H1 (cell line): ENCODE data around the gene RBM20. TPM values are rescaled to one million over a fixed set of nuclear protein-coding genes. Genes with fewer than 3 reads are reported as not detected.

Experiments used
- CTCF ChIA-PET: fragments of 300-600 bp; sonication (Branson Sonifier 250); formaldehyde crosslinking; loops from one replicate; lab custom pipeline; 2021; ENCODE audit not compliant: partially characterized antibody; lab: Charles Lee
- POLR2A ChIA-PET: fragments of 300-600 bp; sonication (Branson Sonifier 250); formaldehyde crosslinking; loops from one replicate; lab custom pipeline; 2021; ENCODE audit warnings: inconsistent platforms; ENCODE audit not compliant: partially characterized antibody; lab: Charles Lee
- DNase-seq, 2 experiments: peaks; one replicate each; pipeline versions ENCODE4 v3.0.0 to v3.0.0-alpha.2; 2010 to 2022; ENCODE audit warnings: low spot score in 2 of 2, low read depth in 1 of 2, mixed read lengths in 1 of 2
- FAIRE-seq: peaks from 2 replicates; lab custom pipeline; 2011; peaks lifted over from hg19 to GRCh38; lab: Jason Lieb, UNC
- H2AFZ ChIP-seq: 2 replicates; pipeline ENCODE4 v1.8.1; 2012; ENCODE audit warnings: low read length, inconsistent platforms
- H2AK5ac ChIP-seq: 2 replicates; pipeline ENCODE4 v1.6.1; 2013; ENCODE audit warnings: low read depth, low read length
- H2BK120ac ChIP-seq: replicated peaks from 2 replicates; pipeline ENCODE3; 2013; ENCODE audit warnings: low read depth, low read length, inconsistent platforms
- H2BK12ac ChIP-seq: 2 replicates; pipeline ENCODE4 v1.6.1; 2013; ENCODE audit warnings: low read depth, low read length
- H2BK15ac ChIP-seq: 2 replicates; pipeline ENCODE4 v1.6.1; 2013; ENCODE audit warnings: low read length
- H2BK20ac ChIP-seq: 2 replicates; pipeline ENCODE4 v1.6.1; 2013; ENCODE audit warnings: low read length
- H2BK5ac ChIP-seq: 2 replicates; pipeline ENCODE4 v1.6.1; 2013; ENCODE audit warnings: low read depth, low read length
- H3K14ac ChIP-seq: 2 replicates; pipeline ENCODE4 v1.6.1; 2013; ENCODE audit warnings: inconsistent platforms; ENCODE audit not compliant: insufficient read length
- H3K18ac ChIP-seq: 2 replicates; pipeline ENCODE4 v1.6.1; 2013; ENCODE audit warnings: low read length; ENCODE audit errors: extremely low read depth
- H3K23ac ChIP-seq: 2 replicates; pipeline ENCODE4 v1.6.1; 2013; ENCODE audit warnings: inconsistent platforms; ENCODE audit not compliant: insufficient read length
- H3K23me2 ChIP-seq: 2 replicates; pipeline ENCODE4 v1.6.1; 2013; ENCODE audit warnings: low read depth, low read length
- H3K27ac ChIP-seq: 2 replicates; pipeline ENCODE4 v1.6.1; 2011; ENCODE audit warnings: low read depth, low read length, inconsistent platforms
- H3K27me3 ChIP-seq, 4 experiments: replicated peaks in 1 of 4; 1 replicate in 1 of 4; 2 replicates in 3 of 4; pipeline versions ENCODE4 v1.6.1 to v1.8.1; 2011 to 2013; ENCODE audit warnings: low read length in 3 of 4, mild to moderate bottlenecking in 3 of 4, inconsistent platforms in 2 of 4, mixed read lengths in 2 of 4, moderate library complexity in 1 of 4; ENCODE audit not compliant: control insufficient read depth in 3 of 4, insufficient read depth in 3 of 4; ENCODE audit errors: extremely low read depth in 1 of 4
- H3K36me3 ChIP-seq, 4 experiments: 2 replicates each; pipeline versions ENCODE4 v1.6.1 to v1.8.1; 2011 to 2013; ENCODE audit warnings: mild to moderate bottlenecking in 4 of 4, low read length in 3 of 4, moderate library complexity in 2 of 4, control low read depth in 1 of 4, inconsistent platforms in 1 of 4; ENCODE audit not compliant: insufficient read depth in 4 of 4, control insufficient read depth in 2 of 4
- H3K4ac ChIP-seq: replicated peaks from 2 replicates; pipeline ENCODE3; 2013; ENCODE audit warnings: low read length, low read depth, mixed read lengths, inconsistent platforms; ENCODE audit not compliant: insufficient read length
- H3K4me1 ChIP-seq, 4 experiments: replicated peaks in 1 of 4; 1 replicate in 1 of 4; 2 replicates in 3 of 4; pipeline versions ENCODE4 v1.6.1 to v1.8.1; 2011 to 2013; ENCODE audit warnings: low read length in 3 of 4, inconsistent platforms in 2 of 4, mixed read lengths in 1 of 4; ENCODE audit not compliant: insufficient read depth in 4 of 4, control insufficient read depth in 3 of 4
- H3K4me2 ChIP-seq, 2 experiments: 2 replicates each; pipeline versions ENCODE4 v1.6.1 to v1.8.1; 2011 to 2013; ENCODE audit warnings: low read depth in 2 of 2, low read length in 2 of 2, control low read depth in 1 of 2, inconsistent platforms in 1 of 2, mild to moderate bottlenecking in 1 of 2; ENCODE audit not compliant: insufficient read depth in 1 of 2
- H3K4me3 ChIP-seq, 4 experiments: fragments of 200-600, 300-600 bp in 1 of 4; sonication (generic), shearing (Covaris generic), sonication (Bioruptor Twin) in 1 of 4; 2 replicates each; pipeline versions ENCODE4 v1.5.1 to v1.8.1; 2011 to 2016; ENCODE audit warnings: low read length in 4 of 4, low read depth in 3 of 4, control low read depth in 2 of 4, inconsistent platforms in 2 of 4, mild to moderate bottlenecking in 2 of 4, mixed read lengths in 1 of 4, moderate library complexity in 1 of 4; ENCODE audit not compliant: insufficient read depth in 2 of 4; ENCODE audit errors: extremely low read depth in 1 of 4
- H3K56ac ChIP-seq: replicated peaks from 2 replicates; pipeline ENCODE3; 2013; ENCODE audit warnings: low read depth, mild to moderate bottlenecking, mixed read lengths, low read length, inconsistent platforms; ENCODE audit not compliant: insufficient read length
- H3K79me1 ChIP-seq: 2 replicates; pipeline ENCODE4 v1.6.1; 2013; ENCODE audit warnings: low read depth, low read length, control low read depth
- H3K79me2 ChIP-seq, 2 experiments: 2 replicates each; pipeline versions ENCODE4 v1.6.1 to v1.8.1; 2012 to 2013; ENCODE audit warnings: low read length in 2 of 2, mild to moderate bottlenecking in 2 of 2, inconsistent platforms in 1 of 2; ENCODE audit not compliant: insufficient read depth in 2 of 2, control insufficient read depth in 1 of 2
- H3K9ac ChIP-seq, 4 experiments: replicated peaks in 1 of 4; 1 replicate in 1 of 4; 2 replicates in 3 of 4; pipeline versions ENCODE4 v1.6.1 to v1.8.1; 2011 to 2013; ENCODE audit warnings: low read depth in 3 of 4, low read length in 3 of 4, control low read depth in 2 of 4, mild to moderate bottlenecking in 2 of 4, moderate library complexity in 2 of 4, inconsistent platforms in 1 of 4; ENCODE audit errors: extremely low read depth in 1 of 4
- H3K9me3 ChIP-seq, 2 experiments: 2 replicates each; pipeline versions ENCODE4 v1.6.1 to v1.8.1; 2012 to 2013; ENCODE audit warnings: mild to moderate bottlenecking in 2 of 2, moderate library complexity in 2 of 2, control low read depth in 1 of 2, inconsistent platforms in 1 of 2, low read depth in 1 of 2, low read length in 1 of 2, mixed read lengths in 1 of 2; ENCODE audit not compliant: insufficient read depth in 2 of 2
- H4K20me1 ChIP-seq, 2 experiments: replicated peaks in 1 of 2; 2 replicates each; pipeline versions ENCODE3 to v1.8.1; 2011 to 2013; ENCODE audit warnings: inconsistent platforms in 2 of 2, low read length in 2 of 2, mild to moderate bottlenecking in 1 of 2; ENCODE audit not compliant: insufficient read depth in 2 of 2, control insufficient read depth in 1 of 2
- H4K5ac ChIP-seq: 2 replicates; pipeline ENCODE4 v1.6.1; 2013; ENCODE audit warnings: low read length, low read depth, mixed read lengths, inconsistent platforms; ENCODE audit not compliant: insufficient read length
- H4K8ac ChIP-seq: 2 replicates; pipeline ENCODE4 v1.8.0; 2013; ENCODE audit warnings: mild to moderate bottlenecking, moderate library complexity, low read length, inconsistent platforms; ENCODE audit not compliant: insufficient read depth; ENCODE audit errors: extremely low read depth
- H4K91ac ChIP-seq: replicated peaks from 2 replicates; pipeline ENCODE3; 2013; ENCODE audit warnings: low read length, mixed read lengths, inconsistent platforms; ENCODE audit not compliant: insufficient read length
- SAP30 ChIP-seq: fragments of 300-600 bp; sonication (generic); IDR thresholded peaks from 2 replicates; pipeline ENCODE4 v1.7.1; 2012; ENCODE audit warnings: low read length, moderate library complexity, mild to moderate bottlenecking, inconsistent platforms; ENCODE audit not compliant: insufficient read depth, insufficient replicate concordance
- WGBS, 2 experiments: shearing (Covaris generic) in 1 of 2; methylation state at CpG; one replicate each; pipeline versions ENCODE4 v1.1.6 to v1.1.7; 2013 to 2015; ENCODE audit warnings: low lambda C conversion rate in 2 of 2, mixed read lengths in 2 of 2, inconsistent platforms in 1 of 2, low coverage in 1 of 2, missing lambda C conversion rate in 1 of 2; ENCODE audit not compliant: insufficient replicate concordance in 2 of 2, insufficient coverage in 1 of 2, insufficient read length in 1 of 2; ENCODE audit errors: extremely low coverage in 1 of 2, missing lambda C conversion rate in 1 of 2; 5-methylcytosine and 5-hydroxymethylcytosine counted together
- polyA plus RNA-seq, 7 experiments: library from polyadenylated mRNA; depleted of rRNA in 3 of 7; stranded (reverse) in 5 of 7; unstranded in 2 of 7; fragments of >200 nt in 5 of 7; fragments of 200-250 nt in 2 of 7; gene quantifications; 1 replicate in 5 of 7; 2 replicates in 1 of 7; 4 replicates in 1 of 7; pipeline versions ENCODE4 v1.2.1 to v1.2.3, GENCODE V29; 2011 to 2013; ENCODE audit warnings: missing spikeins in 2 of 7, mixed read lengths in 2 of 7
- total RNA-seq: library from RNA; stranded (reverse); fragmentation: NEBNext Ultra II Directional; extraction: Animal tissue kit (Norgen Biotek cat#: 25700); gene quantifications from 2 replicates; pipeline ENCODE4 v1.2.1, GENCODE V29; 2021

The RBM20 gene
- total and polyA plus RNA-seq, 2 of the 8 experiments (the other 6 are each of a cell fraction or from before 2014, with no cell fraction given) = 0.05 to 0.63 TPM

- H3K4ac ChIP-seq = no peak overlapping the region
- no peaks in the 10 kb centered on the region for H3K79me2 ChIP-seq
- no peak overlapping the region for H2AFZ ChIP-seq
- H3K4me3 ChIP-seq = no peak overlapping the region
- ChIA-PET CTCF (interaction anchor here (0.6 to 3.3 kb wide), 6 partner anchors 10 to 60 kb away, joined by 3 to 10 read pairs (median 4); no protein-coding TSS in a partner anchor), POLR2A (interaction anchor here (1.2 to 1.4 kb wide), 2 partner anchors 10 to 29 kb away, joined by 3 to 4 read pairs; no protein-coding TSS in a partner anchor)
- no peaks in the 10 kb centered on the region for H3K9me3 ChIP-seq
- H3K14ac ChIP-seq = no peak overlapping the region
- no peak overlapping the region for H3K23ac ChIP-seq
- no peak for DNase-seq
- no peak overlapping the region for H2AK5ac ChIP-seq
- H2BK12ac ChIP-seq = 0 out of 2 replicates have a peak overlapping the region, but pooled peaks have one; percentile 84
- no peak for TF ChIP-seq SAP30
- TF ChIP-seq, all 59 proteins: peak for 0
- Histone ChIP-seq H3K36me3 (no peaks in the 10 kb centered on the region), H2BK5ac (no peak overlapping the region), H2BK15ac (no peak overlapping the region), H2BK120ac (no peak overlapping the region), H4K91ac (no peak overlapping the region), H4K20me1 (no peaks in the 10 kb centered on the region), H4K8ac (no peak overlapping the region), H3K4me1 (peaks cover 0 to 10% (median 4%) of the 10 kb centered on the region in 4 experiments; a peak in 4 of 7 replicates), H3K79me1 (no peaks in the 10 kb centered on the region), H3K9ac (no peak overlapping the region), H3K27me3 (no peaks in the 10 kb centered on the region), H2BK20ac (no peak overlapping the region), H3K18ac (no peak overlapping the region), H4K5ac (no peak overlapping the region), H3K4me2 (no peak overlapping the region), H3K27ac (no peak overlapping the region), H3K23me2 (no peaks in the 10 kb centered on the region), H3K56ac (no peak overlapping the region)
- no peak for FAIRE-seq
- WGBS, 2 experiments = 83% methylated on average over 11 of the region's 13 CpGs; no CpG with 5 or more reads in 1 of the 2 experiments
These were observed 189.3 kb downstream of the RBM20 start for GRCh38 chr10:110833234-110833940.
